Hematopoietic multipotent progenitor cell treated with erythropoietin and hydrocortisone succinate and interleukin-3 and kit ligand, for 4 days (in vitro differentiated cells): Measurements from ENCODE around the gene CPT1B.
A peak's percentile ranks its signal among the peaks of the same experiment; 100 is the strongest.

ENCODE experiments used
- DNase-seq: peaks from one replicate; pipeline ENCODE4 v3.0.0-alpha.2; 2015

The CPT1B gene

DNA sequence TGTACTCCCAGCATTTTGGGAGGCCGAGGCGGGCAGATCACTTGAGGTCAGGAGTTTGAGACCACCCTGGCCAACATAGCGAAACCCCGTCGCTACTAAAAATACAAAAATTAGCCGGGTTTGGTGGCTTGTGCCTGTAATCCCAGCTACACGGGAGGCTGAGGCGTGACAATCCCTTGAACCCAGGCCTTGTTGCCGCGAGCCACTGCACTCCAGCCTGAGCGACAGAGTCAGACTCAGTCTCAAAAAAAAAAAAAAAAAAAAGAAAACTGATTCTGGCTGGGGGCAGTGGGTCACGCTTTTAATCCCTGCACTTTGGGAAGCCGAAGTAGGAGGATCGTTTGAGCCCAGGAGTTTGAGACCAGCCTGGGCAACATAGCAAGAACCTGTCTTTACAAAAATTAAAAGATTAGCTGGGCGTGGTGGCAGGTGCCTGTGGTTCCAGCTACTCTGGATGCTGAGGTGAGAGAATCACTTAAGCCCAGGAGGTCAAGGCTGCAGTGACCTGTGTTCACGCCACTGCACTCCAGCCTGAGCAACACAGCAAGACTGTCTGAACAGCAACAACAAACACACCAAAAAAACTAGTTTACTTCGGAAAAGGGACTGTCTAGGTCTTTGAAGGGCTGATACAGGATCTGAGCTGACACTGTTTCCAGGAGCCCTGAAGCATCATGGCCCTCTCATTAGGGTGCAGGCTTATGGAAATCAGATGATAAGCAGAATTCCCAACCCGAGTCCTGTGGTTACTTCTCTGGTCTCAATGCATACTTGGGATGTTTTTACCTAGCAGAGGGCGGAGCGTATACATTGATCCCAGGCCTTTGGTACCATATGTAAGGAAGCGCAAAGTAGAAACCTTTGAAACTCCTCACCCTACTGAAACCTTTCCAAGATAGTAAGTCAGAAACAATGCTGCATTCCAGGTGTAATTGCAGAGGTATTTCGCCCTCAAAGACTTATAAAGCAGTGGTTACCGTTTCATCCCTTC, 6.2 kb upstream of the CPT1B start:
- DNase-seq, result no peak

DNA sequence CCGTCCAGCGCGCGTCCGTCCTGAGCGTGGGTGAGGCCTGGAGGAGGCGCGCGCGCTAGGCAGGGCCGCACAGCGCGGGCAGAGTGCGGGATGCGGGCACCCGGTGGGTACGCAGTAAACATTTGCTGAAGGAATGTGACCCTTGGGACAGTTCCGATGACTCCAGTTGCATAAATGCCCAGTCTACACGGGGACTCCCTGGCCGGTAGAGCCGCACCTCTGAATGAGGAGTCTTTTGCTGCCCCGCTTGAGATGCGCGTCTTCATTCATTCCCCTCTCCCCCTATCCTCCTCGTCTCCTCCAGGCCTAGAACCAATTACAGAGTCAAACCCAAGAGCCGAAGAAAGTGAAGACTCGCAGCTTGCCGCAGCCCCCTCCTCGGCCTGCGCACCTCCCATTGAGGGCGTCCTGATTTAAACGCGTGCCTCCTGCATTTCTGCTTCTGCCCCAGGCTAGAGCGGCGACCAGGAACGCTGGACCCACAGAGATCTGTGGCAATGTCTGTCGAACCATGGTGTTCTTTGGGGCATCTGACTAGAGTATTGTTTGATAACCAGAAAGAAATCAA, 5.2 kb upstream of the CPT1B start:
- no peak for DNase-seq

DNA sequence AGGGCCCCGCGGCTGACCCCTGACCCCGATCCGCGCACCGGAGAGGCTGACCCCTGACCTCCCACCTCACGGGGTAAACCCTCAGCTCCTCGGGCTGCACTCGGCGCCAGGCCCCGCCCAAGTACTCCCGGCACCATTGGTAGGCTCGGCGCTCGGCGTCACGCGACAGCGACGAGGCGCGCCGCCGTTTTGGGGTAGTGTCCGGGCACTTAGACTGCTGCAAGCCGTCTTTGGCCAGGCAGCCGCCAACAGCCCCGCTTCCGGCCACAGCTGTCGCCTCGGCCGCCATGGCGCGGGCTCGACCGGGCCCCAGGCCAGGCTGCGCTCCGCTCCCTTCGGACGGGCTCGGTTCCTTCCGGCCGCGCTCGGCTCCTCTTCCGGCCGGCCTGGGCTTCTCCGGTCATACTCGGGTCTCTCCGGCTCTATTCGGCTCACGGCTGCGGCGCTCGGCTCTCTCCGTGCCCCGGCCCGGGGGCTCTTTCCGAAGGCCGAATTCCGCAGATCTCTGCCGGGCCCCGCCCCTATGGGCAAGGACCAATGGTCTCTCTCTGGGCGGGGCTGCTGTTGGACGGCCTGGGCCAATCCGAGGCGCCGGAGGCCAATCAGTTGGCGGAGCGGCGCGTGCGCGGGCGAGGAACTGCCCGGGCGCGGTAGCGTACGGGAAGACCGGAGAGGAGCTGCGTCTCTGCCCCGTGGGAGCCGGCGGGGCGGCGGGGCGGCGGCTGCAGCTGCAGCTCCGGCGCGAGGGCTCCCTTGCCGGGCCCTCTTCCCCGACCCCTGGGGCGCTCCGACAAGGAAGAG, 4.5 kb upstream of the CPT1B start, which contains the start of gene CHKB:
TSS of gene CHKB (minus strand) at position 357 of the 801 bp plus-strand sequence. CDS start at position 289, 68 bp downstream.
- DNase-seq, result peak; percentile 100

DNA sequence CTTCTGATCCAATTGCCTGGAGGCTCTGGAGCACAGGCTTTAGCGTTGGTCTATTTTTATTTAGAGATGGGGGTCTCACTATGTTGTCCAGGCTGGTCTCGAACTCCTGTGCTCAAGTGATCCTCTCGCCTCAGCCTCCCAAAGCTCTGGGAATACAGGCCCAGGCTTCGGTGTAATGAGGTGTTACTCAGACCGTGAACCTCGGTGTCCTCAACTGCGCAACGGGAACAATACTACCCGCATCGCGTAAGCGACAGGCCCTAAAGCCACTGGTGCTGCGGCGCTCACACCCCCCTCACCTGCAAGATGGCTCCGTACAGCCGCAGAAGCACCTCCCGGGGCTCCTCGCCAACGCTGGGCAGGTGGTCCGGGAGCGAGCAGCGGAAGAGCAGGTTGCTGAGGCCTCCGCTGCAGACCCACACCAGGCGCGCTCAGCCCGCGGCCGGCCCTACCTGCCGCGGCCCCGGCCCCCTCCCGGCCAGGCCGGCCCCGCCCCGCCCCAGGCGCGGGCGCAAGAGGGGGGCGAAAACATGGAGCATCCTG, 3.8 kb upstream of the CPT1B start:
- peak; percentile 49 for DNase-seq

DNA sequence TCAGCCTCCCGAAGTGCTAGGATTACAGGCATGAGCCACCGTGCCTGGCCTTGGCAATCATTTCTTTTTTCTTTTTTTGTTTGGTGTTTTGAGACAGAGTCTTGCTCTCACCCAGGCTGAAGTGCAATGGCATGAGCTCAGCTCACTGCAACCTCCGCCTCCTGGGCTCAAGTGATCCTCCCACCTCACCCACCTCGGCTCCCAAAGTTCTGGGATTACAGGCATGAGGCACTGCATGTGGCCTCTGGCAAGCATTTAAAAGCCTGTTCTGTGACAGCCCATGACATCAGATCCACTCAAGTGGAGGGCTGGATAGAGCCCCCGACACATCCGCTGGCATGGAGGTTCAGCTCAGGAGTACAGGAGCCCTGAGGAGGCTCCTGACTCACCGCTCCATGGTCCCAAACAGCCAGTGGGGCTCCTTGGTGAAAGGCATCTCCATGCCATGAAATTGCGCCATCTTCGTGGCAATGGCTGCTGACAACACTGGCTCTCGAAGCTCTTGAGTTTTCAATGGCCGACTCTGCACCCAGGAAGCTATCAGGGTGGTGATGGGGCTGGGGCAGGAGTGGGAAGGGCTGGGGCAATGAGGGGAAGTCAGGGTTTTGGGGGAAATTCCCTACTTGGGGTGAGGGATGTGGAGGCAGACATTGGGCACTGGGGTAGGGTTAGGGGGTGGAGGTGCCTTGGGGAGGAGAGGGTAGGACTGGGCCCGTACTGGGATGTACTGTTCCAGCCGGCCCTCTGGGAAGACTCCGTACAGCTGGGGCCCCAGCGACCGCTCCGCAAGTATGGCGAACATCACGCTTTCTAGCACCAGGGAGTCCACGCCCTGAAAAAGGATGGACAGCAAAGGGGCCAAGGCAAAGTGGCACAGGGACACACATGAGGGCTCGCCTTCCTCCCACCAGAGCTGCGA, 3.1 kb upstream of the CPT1B start:
- DNase-seq, result no peak

DNA sequence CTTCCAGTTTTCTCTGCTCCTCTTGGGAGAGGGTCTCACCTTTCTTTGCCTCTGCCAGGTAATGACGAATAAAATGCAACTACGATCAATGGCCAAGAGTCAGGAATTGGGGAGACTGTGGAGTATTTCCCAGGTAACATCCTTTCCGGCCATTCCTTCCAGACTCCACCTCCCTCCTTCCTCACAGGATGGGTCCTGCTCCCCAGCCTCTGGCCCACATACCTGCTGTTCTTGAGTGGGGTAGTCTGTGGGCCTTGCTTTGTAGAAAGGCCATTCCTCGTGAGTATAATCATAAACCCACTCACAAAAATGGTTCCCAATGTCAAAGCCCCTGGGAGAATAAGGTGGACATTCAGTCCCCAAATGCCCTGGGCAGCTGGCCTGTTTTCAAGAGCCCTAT, 1.5 kb upstream of the CPT1B start:
- no peak for DNase-seq

DNA sequence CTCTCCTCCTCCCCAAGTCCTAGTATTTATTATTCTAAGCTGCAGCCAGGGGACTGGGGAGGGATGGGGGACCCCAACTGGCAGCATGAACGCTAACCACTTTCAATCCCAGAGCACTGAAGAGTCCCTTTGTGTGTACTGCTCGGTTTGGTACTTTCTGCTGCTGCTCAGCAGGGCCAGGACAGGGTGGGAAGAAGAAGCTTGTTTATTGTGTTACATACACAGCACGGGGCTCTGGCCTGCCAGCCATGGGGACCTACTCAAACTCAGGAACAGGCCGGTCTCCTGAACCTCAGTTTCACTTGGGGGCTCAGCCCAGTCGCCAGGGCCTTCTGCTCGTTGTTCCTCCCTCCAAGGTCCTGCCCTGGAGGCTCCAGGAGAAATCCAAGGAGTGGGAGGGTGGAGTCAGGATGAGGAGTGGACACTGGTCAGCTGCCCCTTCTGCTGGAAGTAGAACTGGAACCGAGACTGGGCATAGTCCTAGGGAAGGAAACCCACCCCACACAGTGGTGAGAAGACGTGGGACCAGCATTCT, 616 bp upstream of the CPT1B start:
- DNase-seq, result no peak

DNA sequence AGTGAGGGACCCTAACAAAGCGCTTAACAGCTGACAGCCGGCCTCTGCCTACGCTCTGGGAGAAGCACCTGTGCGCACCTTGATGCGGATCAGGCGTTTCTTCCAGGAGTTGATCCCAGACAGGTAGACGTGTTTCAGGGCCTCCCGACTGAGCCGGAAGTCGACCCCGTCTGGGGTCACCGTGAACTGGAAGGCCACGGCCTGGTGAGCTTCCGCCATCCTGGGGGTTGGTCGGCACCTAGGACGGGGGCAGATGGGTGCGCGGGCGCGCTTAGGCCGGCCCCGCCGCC, 585 bp downstream of the CPT1B start:
- DNase-seq, result no peak

DNA sequence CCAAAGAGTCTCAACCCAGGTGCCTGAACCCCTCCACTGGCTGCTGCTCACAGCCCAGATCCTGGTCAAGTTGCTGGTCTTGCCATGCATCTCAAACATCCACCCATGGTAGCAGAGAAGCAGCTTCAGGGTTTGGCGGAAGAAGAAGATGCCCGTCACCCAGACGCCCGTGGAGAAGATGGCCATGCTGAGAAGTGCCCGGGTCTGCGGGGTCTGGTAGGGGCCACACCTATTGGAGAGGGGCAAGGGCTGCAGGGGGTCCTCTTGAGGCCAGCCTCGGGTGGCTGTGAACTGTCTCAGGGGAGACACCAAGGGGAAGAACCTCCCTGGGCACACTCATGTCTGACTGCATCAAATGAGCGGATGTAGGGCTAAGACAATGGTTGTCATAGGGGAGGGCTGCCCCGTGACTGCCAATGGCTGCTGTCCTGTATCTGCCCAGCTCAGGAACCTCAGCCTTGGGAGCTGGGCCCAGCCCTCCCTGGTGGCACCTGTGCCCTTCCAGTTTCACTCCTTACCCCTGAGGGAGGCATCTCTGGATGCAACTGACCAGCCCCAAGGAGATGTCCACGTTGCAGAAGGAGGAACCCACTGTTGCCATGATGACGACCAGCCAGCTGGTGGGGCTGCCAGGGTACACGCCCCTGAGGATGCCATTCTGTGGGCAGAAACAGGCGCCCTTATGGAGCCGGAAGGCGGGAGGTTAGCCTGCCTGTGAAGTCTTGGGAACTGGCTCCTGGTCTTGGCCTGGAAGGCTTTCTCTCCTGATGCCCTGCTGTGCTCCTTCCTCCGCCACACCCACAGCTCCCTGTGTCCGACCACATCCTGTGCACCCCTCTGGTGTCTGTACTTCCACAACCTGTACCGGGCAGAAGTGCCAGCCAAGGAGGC, 1.2 kb downstream of the CPT1B start:
- no peak for DNase-seq

DNA sequence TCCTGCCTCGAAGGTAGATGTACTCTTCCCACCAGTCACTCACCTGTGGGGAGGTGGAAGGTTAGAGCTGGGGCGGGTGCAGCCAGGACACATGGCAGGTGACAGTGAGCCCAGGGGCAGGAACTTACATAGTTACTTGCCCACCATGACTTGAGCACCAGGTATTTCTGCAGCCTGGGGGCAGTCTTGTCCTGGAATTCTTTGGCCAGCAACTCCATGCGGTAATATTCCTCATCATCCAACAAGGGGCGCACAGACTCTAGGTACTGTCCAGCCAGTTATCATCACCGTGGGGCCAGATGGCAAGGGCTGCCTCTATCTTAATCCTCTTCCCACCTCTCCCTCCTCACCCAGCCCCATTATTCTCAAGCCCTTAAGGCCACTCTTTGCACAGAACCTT, 2.2 kb downstream of the CPT1B start:
- peak; percentile 63 for DNase-seq

DNA sequence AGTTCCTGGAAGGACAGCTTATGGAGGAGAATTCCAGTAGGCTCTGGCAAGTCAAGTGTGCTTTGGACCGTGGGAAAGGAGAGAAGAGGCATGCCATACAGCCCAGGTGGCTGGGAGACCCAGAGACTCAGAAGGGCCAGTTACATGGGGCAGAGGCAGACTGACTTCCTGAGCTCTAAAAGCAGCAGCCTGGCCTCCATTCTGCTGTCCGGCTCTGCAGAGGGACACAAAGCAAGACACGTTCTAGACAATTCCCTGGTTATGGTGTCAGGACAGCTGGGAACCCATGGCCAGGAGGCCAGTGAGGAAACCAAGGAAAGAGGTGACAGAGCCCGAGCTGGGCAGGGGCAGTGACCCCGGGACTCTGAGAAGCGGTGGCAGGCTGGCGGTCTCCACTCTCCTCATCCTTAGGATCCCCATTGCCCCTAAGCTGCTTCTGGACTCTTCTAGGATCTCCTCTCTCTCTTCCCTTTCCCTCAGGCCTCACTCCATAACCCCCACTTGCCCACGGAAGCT, 2.7 kb downstream of the CPT1B start:
- no peak for DNase-seq

DNA sequence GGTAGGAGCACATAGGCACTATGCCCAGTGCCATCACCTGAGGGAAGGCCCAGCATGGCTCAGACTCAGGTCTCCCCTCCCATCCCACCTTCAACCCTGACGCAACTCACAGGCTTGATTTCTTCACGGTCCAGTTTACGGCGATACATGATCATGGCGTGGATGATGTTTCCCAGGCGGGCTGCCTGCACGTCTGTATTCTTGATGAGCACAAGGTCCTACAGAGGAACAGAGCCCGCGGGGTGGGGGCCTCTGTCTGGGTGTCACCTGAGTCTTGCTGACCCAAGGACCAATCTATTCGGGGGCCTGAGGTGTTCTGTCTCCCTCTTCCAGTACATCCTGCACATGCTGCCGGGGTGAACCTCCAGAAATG, 3.9 kb downstream of the CPT1B start:
- DNase-seq, result no peak

DNA sequence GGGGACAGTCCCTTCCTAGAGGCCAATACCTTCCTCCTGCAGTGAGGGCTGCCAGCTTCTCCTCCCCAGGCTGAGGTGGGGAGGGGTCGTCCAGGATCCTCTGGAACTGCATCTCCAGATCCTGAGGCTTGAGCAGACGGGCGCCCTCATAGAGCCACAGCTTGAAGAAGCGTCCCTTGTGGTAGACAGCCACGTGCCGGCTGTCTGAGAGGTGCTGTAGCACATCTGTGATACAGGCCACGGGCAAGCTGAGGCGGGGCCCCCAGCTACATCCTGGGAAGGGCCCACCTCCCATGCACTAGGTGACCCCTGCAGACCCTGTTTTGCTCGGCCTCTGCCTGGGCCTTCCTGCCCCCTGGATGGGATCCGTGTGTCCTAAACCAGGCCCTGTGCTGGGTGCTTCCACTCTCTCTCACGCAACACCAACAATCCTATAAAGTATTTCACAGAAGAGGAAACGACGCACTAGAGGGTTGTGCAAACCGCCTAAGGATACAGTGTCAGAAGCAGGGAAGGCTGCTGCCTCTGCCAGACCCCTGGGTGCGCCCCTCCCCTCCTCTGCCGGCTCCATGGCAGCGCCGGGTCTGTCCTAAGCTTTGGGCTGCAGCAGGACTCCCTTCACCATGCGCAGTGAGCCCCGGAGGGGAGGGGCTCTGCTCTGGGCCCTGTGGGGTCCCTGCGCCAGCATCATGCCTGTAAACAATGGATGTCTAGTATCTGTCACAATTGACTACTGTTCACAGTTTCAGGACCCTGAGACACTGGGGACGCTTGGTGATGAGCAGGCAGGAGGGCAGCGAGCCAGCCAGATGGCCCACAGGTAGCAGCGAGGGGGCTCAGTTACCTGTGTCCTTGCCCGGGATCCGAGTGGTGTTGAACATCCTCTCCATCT, 4.5 kb downstream of the CPT1B start:
- no peak for DNase-seq

DNA sequence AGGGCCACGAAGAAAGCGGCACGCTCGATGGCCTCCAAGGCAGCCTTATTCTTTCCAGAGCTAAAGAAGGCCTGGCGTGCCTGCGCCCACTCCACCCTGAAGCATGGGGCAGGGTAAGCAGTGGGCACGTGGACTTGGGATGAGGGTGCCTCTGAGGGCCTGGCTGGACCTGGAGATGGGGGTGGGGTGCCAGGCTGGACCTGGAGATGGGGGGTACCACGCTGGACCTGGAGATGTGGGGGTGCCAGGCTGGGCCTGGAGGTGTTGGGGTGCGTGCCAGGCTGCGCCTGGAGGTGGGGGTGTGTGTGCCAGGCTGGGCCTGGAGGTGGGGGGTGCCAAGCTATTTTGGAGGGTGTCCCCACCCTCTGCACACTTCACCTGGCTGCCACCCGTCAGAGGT, 5.3 kb downstream of the CPT1B start:
- DNase-seq, result no peak

DNA sequence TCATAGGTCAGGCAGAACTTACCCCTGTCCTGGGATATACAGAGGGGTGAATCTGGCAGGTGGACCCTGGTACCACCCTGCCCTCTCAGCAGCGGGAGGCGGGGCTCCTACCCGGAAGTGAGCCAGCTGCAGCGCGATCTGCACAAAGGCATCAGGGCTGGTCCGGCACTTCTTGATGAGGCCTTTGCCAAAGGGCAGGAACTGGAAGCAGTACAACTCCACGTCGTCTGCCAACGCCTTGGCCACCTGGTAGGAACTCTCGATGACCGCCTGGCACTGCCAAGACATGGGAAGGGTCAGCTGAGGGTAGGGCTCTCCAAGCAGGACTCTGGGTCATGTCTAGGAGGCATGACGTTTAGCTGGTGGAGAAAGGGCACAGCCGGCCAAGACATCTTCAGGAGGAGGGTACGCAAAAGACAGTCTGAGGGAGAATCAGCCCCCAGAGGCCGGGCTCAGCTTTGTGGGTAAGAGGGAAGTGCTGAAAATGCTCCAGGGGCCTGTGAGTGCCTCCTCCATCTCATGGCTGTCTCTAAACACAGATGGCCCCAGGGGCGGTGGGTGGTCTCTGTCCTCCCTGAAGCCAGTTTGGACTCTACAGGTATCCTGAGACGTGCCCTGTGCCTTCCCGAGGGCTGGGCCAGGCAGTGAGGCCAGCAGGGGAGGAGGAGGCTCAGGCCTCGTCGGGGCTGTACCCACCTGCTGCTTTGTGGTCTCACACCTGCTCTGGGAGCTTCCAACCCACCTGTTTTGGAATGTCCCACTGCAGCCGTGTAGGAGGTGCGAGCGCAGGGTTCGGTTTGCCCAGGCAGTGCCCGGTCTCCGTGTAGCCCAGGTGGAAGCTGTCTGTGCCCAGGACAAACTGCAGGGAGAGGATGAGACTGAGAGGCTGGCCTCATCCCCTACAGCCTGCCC, 6.7 kb downstream of the CPT1B start:
- no peak for DNase-seq

DNA sequence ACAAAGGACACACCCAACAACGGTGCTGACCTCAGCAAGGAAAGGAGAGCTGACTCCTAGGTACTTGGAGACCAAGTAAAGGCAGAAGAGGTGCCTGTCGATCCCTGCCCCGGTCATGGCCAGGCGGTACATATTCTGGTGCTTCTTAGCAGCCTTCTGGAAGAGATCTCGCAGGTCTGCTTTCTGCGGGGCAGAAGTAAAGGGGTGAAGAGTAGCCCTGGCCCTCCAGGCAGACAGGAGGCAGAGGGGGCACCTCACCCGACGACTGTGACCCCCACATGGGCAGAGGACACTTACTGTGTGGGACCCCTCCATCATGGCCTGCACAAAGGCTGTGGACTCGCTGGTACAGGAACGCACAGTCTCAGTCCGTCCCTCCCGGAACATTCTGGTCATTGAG, 7.4 kb downstream of the CPT1B start:
- DNase-seq, result no peak

DNA sequence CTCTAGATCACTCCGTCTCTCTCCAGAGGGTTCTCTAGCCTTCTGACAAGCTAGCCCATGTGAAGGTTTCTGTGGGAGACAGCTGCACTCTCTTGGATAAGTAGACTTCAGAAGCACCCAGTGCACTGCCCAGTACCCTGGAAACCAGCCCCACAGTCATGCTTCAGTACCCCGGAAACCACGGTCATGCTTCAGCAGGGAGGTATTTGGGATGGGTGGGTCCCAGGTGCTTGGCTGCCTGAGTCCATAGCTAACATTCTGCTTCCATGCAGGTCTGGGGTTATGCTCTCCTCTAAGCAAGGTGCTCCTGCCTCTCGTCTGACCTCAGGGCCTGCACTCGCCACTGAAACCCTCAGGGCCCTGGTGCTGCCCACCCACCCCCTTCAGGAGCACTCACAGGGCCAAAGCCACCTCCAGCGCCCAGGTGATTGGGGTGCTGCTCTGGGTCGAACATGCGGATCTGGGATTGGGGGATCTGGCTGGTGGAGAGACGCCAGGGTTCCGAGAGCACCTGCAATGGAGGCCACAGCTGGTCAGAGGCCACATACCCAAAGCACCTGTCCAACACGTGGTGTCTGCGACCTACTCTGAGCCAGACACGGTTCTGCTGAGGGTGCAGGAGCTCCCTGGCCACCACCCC, 8.2 kb downstream of the CPT1B start:
- DNase-seq, result no peak

DNA sequence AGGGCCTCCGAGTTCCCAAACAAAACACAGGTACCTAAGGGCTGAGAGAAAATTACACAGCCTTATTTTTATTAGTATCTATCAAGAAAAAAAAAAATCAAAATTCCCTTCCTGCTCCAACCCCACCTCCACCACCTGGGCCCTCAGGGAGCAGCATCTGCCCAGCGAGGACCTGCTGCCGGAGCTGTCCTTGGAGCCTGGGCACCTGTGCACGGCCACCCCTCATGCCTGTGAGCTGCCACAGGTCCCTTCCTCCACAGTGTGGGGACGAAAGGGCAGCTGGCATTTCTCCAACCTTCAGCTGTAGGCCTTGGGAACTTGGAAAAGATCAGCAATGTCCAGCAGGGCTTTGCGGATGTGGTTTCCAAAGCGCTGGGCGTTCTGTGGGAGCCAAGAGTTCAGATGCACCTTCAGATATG, 9.2 kb downstream of the CPT1B start:
- no peak for DNase-seq
